CD14-positive monocyte (primary cell): Measurements from ENCODE around the gene TPRG1. TPM values are rescaled to one million over a fixed set of nuclear protein-coding genes. Genes with fewer than 3 reads are reported as not detected.

ENCODE experiments used
- DNase-seq, 3 donors: peaks; one replicate each; pipeline ENCODE4 v3.0.0-alpha.2; 2011 to 2022
- H2AFZ ChIP-seq: 2 replicates; pipeline ENCODE4 v1.6.0; 2012; ENCODE audit warnings: mild to moderate bottlenecking, low read depth, low read length, inconsistent platforms; ENCODE audit not compliant: insufficient read depth, poor library complexity, severe bottlenecking
- H3K27ac ChIP-seq, 2 donors: 1 replicate in 1 of 2; 2 replicates in 1 of 2; pipeline ENCODE4 v1.5.1; 2012 to 2013; ENCODE audit warnings: low read length in 2 of 2, control low read depth in 1 of 2, inconsistent platforms in 1 of 2, low read depth in 1 of 2, mild to moderate bottlenecking in 1 of 2
- H3K27me3 ChIP-seq, 2 donors: one replicate each; pipeline versions ENCODE4 v1.6.0 to v1.6.1; 2011 to 2013; ENCODE audit warnings: low read length in 2 of 2; ENCODE audit not compliant: control insufficient read depth in 2 of 2, insufficient read depth in 2 of 2
- H3K36me3 ChIP-seq, 2 donors: replicated peaks in 1 of 2; 1 replicate in 1 of 2; 2 replicates in 1 of 2; pipeline versions ENCODE4 v1.5.1 to v1.6.1; 2012 to 2013; ENCODE audit warnings: low read length in 2 of 2, control low read depth in 1 of 2, inconsistent platforms in 1 of 2, mild to moderate bottlenecking in 1 of 2; ENCODE audit not compliant: insufficient read depth in 2 of 2, control insufficient read depth in 1 of 2
- H3K4me1 ChIP-seq, 2 donors: 1 replicate in 1 of 2; 2 replicates in 1 of 2; pipeline versions ENCODE4 v1.5.1 to v1.6.1; 2012 to 2013; ENCODE audit warnings: low read length in 2 of 2, control low read depth in 1 of 2, inconsistent platforms in 1 of 2, mild to moderate bottlenecking in 1 of 2, moderate library complexity in 1 of 2; ENCODE audit not compliant: insufficient read depth in 2 of 2, control insufficient read depth in 1 of 2
- H3K4me2 ChIP-seq: replicated peaks from 2 replicates; pipeline ENCODE3; 2012; ENCODE audit warnings: low read length, moderate library complexity, mild to moderate bottlenecking; ENCODE audit not compliant: poor library complexity, severe bottlenecking; ENCODE audit errors: extremely low read depth
- H3K4me3 ChIP-seq, 3 experiments: fragments of 200-600 bp in 1 of 3; sonication (generic) in 1 of 3; replicated peaks in 1 of 3; 1 replicate in 2 of 3; 2 replicates in 1 of 3; pipeline ENCODE4 v1.5.1; 2011 to 2013; ENCODE audit warnings: low read length in 3 of 3, mild to moderate bottlenecking in 3 of 3, control low read depth in 2 of 3, low read depth in 2 of 3, inconsistent platforms in 1 of 3, moderate library complexity in 1 of 3
- H3K79me2 ChIP-seq: 2 replicates; pipeline ENCODE4 v1.6.0; 2012; ENCODE audit warnings: mild to moderate bottlenecking, control low read depth, inconsistent platforms, low read length, moderate library complexity; ENCODE audit not compliant: insufficient read depth
- H3K9ac ChIP-seq: 2 replicates; pipeline ENCODE4 v1.6.0; 2017; ENCODE audit warnings: low read length, mild to moderate bottlenecking; ENCODE audit not compliant: insufficient read depth, poor library complexity, severe bottlenecking
- H3K9me3 ChIP-seq, 2 donors: replicated peaks in 1 of 2; 1 replicate in 1 of 2; 2 replicates in 1 of 2; pipeline versions ENCODE4 v1.5.1 to v1.6.1; 2012 to 2013; ENCODE audit warnings: low read length in 2 of 2, control low read depth in 1 of 2; ENCODE audit not compliant: control insufficient read depth in 1 of 2, insufficient read depth in 1 of 2
- H4K20me1 ChIP-seq: 2 replicates; pipeline ENCODE4 v1.6.0; 2012; ENCODE audit warnings: mild to moderate bottlenecking, low read length, control low read depth, moderate library complexity; ENCODE audit not compliant: insufficient read depth
- H3K27ac Mint-ChIP-seq, 7 donors: one replicate each; pipeline ENCODE4 v1.8.0; 2020; ENCODE audit warnings: mild to moderate bottlenecking in 7 of 7, mixed read lengths in 7 of 7, moderate library complexity in 6 of 7, inconsistent platforms in 2 of 7
- H3K27me3 Mint-ChIP-seq, 3 donors: one replicate each; pipeline ENCODE4 v1.8.0; 2021 to 2022; ENCODE audit warnings: low read depth in 3 of 3, mild to moderate bottlenecking in 3 of 3, mixed read lengths in 3 of 3, moderate library complexity in 3 of 3, inconsistent platforms in 1 of 3
- H3K36me3 Mint-ChIP-seq, 2 donors: one replicate each; pipeline ENCODE4 v1.8.0; 2020; ENCODE audit warnings: mixed read lengths in 2 of 2, inconsistent platforms in 1 of 2, mild to moderate bottlenecking in 1 of 2
- H3K4me1 Mint-ChIP-seq: one replicate; pipeline ENCODE4 v1.8.0; 2020; ENCODE audit warnings: mild to moderate bottlenecking, mixed read lengths
- H3K4me3 Mint-ChIP-seq, 2 donors: one replicate each; pipeline ENCODE4 v1.8.0; 2020; ENCODE audit warnings: mild to moderate bottlenecking in 2 of 2, mixed read lengths in 2 of 2, moderate library complexity in 1 of 2
- H3K9me3 Mint-ChIP-seq, 7 donors: one replicate each; pipeline ENCODE4 v1.8.0; 2020 to 2022; ENCODE audit warnings: mixed read lengths in 7 of 7, mild to moderate bottlenecking in 6 of 7, moderate library complexity in 6 of 7, inconsistent platforms in 2 of 7
- WGBS: methylation state at CpG from one replicate; pipeline ENCODE4 v1.1.5; 2013; ENCODE audit warnings: missing lambda C conversion rate; ENCODE audit not compliant: insufficient coverage; 5-methylcytosine and 5-hydroxymethylcytosine counted together
- intact Hi-C, 2 donors: fragments of 100-400 bp; cut with micrococcal nuclease; formaldehyde crosslinking; loops; one replicate each; pipeline versions ENCODE4 v1.15.0 to v1.15.1; 2023
- polyA plus RNA-seq, 3 donors: library from polyadenylated mRNA; depleted of rRNA in 1 of 3; unstranded in 2 of 3; stranded (reverse) in 1 of 3; fragments of 300-500 nt in 2 of 3; fragments of >200 nt in 1 of 3; fragmentation: Illumina TruSeq in 2 of 3; gene quantifications; 1 replicate in 2 of 3; 2 replicates in 1 of 3; pipeline ENCODE4 v1.2.3, GENCODE V29; 2012 to 2021
- TF ChIP-seq, protein P1 (sequence below): fragments of 200-600 bp; IDR thresholded peaks from one replicate; pipeline ENCODE4 v1.8.0; 2022; ENCODE audit warnings: antibody characterized with exemption, mild to moderate bottlenecking

The TPRG1 gene
- polyA plus RNA-seq, 3 donors, result 0.14 to 1.7 (median 0.55) TPM

DNA sequence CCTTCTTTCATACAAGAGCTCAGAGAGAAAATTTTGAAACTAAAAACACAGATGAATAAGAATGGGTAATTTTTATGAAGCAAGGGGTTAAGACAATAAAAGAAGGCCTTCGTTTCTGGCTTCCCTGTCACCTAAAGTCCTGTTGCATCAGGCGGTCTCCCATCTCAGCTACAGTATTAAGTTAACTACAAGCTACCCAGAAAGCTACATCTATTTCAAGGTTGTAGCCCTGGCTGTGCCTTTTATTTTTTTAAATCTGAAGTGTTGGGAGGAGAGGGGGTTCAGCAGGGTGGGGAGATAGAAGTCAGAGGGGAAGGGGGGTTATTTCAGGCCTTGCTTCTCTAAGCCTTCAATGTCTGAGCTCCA lies 183.3 kb downstream of the TPRG1 start:
- no peak for DNase-seq
- TF ChIP-seq, protein P1, sequence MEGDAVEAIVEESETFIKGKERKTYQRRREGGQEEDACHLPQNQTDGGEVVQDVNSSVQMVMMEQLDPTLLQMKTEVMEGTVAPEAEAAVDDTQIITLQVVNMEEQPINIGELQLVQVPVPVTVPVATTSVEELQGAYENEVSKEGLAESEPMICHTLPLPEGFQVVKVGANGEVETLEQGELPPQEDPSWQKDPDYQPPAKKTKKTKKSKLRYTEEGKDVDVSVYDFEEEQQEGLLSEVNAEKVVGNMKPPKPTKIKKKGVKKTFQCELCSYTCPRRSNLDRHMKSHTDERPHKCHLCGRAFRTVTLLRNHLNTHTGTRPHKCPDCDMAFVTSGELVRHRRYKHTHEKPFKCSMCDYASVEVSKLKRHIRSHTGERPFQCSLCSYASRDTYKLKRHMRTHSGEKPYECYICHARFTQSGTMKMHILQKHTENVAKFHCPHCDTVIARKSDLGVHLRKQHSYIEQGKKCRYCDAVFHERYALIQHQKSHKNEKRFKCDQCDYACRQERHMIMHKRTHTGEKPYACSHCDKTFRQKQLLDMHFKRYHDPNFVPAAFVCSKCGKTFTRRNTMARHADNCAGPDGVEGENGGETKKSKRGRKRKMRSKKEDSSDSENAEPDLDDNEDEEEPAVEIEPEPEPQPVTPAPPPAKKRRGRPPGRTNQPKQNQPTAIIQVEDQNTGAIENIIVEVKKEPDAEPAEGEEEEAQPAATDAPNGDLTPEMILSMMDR, result no peak
- no peaks in the 10 kb centered on the region for H3K4me1 ChIP-seq
- intact Hi-C loops, result no loop called here
- H3K27ac Mint-ChIP-seq, result no peak overlapping the region
- peaks cover 5% of the 10 kb centered on the region for H3K4me1 Mint-ChIP-seq
- H3K4me2 ChIP-seq, result no peak overlapping the region
- no peaks in the 10 kb centered on the region for H3K9me3 ChIP-seq
- H3K4me3 Mint-ChIP-seq, result no peak overlapping the region
- no peaks in the 10 kb centered on the region for H3K36me3 ChIP-seq
- no peaks in the 10 kb centered on the region for H4K20me1 ChIP-seq
- H3K36me3 Mint-ChIP-seq, result no peaks in the 10 kb centered on the region
- no peak overlapping the region for H2AFZ ChIP-seq
- no CpG with 5 or more reads among the region's 2 CpGs for WGBS
- H3K9me3 Mint-ChIP-seq, result peaks cover 0 to 4% (median 0%) of the 10 kb centered on the region in 7 donors
- no peak overlapping the region for H3K9ac ChIP-seq
- no peak overlapping the region for H3K27ac ChIP-seq
- H3K27me3 ChIP-seq, result no peaks in the 10 kb centered on the region
- no peaks in the 10 kb centered on the region for H3K27me3 Mint-ChIP-seq
- H3K79me2 ChIP-seq, result no peaks in the 10 kb centered on the region
- H3K4me3 ChIP-seq, result no peak overlapping the region

DNA sequence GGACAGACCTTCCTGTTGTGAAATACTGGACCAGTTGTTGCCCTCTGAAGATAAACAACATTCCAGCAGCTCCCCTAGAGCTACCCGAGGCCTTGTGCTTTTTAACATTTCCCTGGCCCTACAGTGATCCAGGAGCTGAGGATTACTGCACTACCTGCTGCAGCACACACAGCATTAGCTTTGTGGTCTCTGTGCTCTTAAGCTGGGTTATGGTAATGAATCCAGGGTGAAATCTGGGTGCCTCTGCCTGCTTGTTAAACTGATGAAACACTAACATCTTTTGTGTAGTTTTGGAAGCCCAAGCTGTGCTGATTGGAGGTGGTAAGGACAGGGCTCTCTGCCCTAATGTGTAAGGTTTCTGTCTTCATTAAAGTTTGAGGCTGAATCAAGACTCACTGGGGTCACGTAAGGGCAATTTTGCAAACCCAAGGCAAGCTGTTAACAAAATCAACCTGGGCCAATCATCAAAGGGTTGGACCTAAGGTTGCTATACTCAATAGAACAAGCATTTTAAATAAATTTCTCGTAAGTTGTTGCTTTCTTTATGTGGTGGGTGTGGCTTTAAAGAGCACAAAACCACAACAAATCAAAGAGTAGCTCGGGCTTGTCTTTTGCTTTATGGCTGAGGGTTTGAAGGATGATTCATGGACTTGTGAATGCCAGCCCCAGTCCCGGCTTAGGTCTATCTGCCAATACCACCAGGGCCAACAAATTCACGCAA lies 183.9 kb downstream of the TPRG1 start:
- Histone ChIP-seq H2AFZ (no peak overlapping the region), H3K9me3 (no peaks in the 10 kb centered on the region), H4K20me1 (no peaks in the 10 kb centered on the region), H3K4me2 (no peak overlapping the region), H3K36me3 (no peaks in the 10 kb centered on the region), H3K27ac (no peak overlapping the region), H3K9ac (no peak overlapping the region), H3K27me3 (no peaks in the 10 kb centered on the region), H3K79me2 (no peaks in the 10 kb centered on the region), H3K4me1 (no peaks in the 10 kb centered on the region), H3K4me3 (no peak overlapping the region)
- intact Hi-C loops, result no loop called here
- Mint-ChIP-seq H3K4me3 (no peak overlapping the region), H3K27ac (no peak overlapping the region), H3K9me3 (peaks cover 0 to 4% (median 0%) of the 10 kb centered on the region in 7 donors), H3K27me3 (no peaks in the 10 kb centered on the region), H3K36me3 (no peaks in the 10 kb centered on the region), H3K4me1 (peaks cover 5% of the 10 kb centered on the region)
- no CpG with 5 or more reads among the region's 6 CpGs for WGBS
- no peak for DNase-seq
- TF ChIP-seq, protein P1, result no peak
